ENCODE data around the gene AK5.

DNA sequence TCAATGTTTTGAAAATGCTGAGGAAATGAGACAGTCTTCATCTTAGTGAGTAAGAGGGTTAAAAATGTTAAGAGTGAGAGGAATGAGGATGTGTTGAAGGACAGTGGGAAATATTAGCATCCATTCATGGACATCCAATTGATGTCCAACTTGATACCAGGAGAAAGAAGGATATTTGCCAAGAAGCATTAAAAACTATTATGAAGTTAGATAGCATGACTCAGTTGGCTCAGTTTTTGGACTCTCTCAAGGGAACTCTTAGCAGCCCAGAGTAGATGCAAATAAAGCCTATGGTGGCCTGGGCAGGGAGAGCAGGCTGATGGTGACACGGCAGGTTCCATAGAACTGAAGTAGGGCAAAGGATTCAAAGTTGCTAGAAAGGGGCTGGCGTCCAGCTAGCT, 229.6 kb downstream of the AK5 start:
- TF ChIP-seq CTCF (conservative IDR thresholded peaks at IDR 0.05; ENCODE audit: low read depth, low read length) (no peak), EZH2phosphoT487 (IDR thresholded peaks at IDR 0.05; ENCODE audit: borderline replicate concordance, low read length) (no peak), EZH2 (IDR thresholded peaks at IDR 0.05; ENCODE audit: low read length, unreplicated experiment) (no peak)
